ENCODE measurements around the gene F2RL2.

F2RL2 gene

GRCh38 chr5:76622973-76623596, at the start of gene F2RL2:
TSS of gene F2RL2 (minus strand) at chr5:76623403. CDS start at chr5:76623230, 173 bp downstream.
- DNase-seq (ENCODE audit: low read depth in 2 of 2) = peak; percentile 64 to 68

DNA sequence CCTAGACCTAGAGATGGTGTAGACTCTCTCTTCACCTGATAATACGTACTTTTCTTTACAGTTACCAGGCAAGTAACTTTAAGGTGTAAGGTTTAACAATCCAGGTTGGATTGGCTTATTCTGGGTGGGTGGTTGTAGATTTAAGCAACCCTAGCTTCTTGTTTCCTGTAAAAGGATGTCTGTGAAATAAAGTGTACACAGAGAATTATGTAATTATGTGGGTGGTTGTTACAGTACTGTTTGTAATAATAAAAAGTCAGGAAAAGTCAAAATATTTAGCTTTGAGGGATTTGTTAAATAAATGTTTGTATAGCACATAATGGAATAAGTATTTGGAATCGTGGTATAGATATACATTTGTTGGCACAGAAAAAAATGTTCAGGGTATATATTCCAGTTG, 49.0 kb upstream of the F2RL2 start:
- DNase-seq (ENCODE audit: low read depth in 2 of 2) = no peak

- no peak for DNase-seq (ENCODE audit: low read depth in 2 of 2)
Measured at GRCh38 chr5:76670508-76670907, 47.3 kb upstream of the F2RL2 start.

- DNase-seq (ENCODE audit: low read depth in 2 of 2) = no peak
Measured at GRCh38 chr5:76669245-76669644, 46.0 kb upstream of the F2RL2 start.

GRCh38 chr5:76667495-76667894, 44.3 kb upstream of the F2RL2 start:
- DNase-seq (ENCODE audit: low read depth in 2 of 2) = no peak

GRCh38 chr5:76664079-76664478, 40.9 kb upstream of the F2RL2 start:
- no peak for DNase-seq (ENCODE audit: low read depth in 2 of 2)

DNA sequence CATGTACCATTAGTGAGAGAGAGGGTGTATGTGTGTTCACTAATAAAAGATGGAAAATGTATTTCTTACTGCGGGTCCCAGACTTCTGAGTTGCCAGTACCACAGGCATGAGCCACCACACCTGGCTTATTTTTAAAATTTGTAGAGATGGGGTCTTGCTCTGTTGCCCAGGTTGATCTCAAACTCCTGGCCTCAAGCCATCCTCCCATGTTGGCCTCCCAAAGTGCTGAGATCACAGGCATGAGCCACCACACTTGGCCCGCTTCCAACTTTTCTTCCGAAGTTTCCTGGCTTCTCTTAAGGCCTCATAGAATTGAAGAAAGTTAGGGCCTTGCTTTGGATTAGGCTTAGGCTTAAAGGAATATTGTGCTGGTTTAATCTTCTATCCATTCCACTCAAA, 40.4 kb upstream of the F2RL2 start:
- DNase-seq (ENCODE audit: low read depth in 2 of 2) = no peak

DNA sequence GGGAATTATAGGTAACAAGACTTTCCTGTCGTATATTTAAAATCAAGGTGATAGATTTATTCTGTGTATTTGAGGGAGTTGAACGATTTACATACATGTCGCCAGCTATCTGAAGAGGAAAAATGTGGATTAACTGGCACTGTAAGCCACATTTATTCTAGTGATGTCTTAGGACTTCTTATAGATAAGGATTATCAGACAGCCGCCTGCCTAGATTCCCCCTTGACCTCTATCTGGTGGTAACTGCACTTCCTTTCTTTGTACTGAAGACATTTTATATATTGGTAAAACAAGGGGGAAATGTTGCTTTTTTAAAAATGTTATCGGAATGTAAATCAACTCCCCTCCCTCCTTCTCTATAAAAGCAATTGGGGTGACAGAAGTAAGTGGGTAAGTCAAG, 39.3 kb upstream of the F2RL2 start:
- DNase-seq (ENCODE audit: low read depth in 2 of 2) = no peak

GRCh38 chr5:76660360-76660759, 37.2 kb upstream of the F2RL2 start:
- no peak for DNase-seq (ENCODE audit: low read depth in 2 of 2)

- DNase-seq (ENCODE audit: low read depth in 2 of 2) = no peak
Measured at GRCh38 chr5:76657683-76658311, 34.6 kb upstream of the F2RL2 start.

GRCh38 chr5:76657091-76657490, 33.9 kb upstream of the F2RL2 start:
- DNase-seq (ENCODE audit: low read depth in 2 of 2) = no peak

DNA sequence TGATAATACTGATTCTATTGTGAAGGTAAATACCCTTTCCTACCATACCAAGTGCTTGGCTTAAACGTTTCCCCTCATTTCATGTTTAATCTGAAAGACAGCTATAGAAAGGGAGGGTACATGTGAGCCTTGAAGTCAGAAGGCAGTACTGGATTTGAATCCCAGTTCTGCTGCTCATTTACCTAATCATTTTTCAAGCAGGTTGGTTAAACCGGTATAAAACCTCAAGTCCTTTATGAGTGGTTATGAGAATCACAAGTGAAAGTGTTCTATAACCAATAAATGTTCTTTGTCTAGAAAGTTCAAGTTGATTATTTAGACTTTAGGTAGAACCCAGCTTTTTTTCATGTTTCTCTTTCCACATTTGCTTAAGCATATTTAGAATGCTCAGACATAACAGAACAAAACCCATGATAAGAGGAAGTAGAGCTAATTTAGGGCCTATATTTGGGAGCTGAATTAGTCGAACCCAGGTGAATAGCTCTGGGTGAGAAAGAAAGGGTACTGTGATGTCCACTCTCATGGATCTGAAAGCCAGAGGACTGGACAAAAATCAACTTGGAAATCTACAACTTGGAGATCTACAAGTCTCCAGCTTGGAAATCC, 29.7 kb upstream of the F2RL2 start:
- no peak for DNase-seq (ENCODE audit: low read depth in 2 of 2)

DNA sequence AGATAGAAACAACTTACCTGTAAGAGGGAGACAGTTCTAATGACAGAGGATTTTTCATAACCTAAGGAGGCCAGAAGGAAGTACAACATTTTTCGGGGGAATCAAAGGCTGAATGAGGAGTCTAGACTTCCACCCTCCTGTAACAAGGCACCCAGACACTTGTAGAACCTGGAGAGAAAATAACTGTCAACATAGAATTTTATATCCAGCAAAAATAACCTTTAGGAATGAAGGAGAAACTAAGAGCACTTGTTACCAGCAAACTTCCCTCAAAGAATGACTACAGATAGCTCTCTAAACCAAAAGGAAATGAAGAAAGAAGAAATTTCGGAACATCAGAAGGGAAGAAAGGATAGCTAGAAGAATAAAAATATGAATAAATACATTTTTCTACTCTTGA, 25.9 kb upstream of the F2RL2 start:
- no peak for DNase-seq (ENCODE audit: low read depth in 2 of 2)

GRCh38 chr5:76643371-76643770, 20.2 kb upstream of the F2RL2 start:
- DNase-seq (ENCODE audit: low read depth in 2 of 2) = no peak

DNA sequence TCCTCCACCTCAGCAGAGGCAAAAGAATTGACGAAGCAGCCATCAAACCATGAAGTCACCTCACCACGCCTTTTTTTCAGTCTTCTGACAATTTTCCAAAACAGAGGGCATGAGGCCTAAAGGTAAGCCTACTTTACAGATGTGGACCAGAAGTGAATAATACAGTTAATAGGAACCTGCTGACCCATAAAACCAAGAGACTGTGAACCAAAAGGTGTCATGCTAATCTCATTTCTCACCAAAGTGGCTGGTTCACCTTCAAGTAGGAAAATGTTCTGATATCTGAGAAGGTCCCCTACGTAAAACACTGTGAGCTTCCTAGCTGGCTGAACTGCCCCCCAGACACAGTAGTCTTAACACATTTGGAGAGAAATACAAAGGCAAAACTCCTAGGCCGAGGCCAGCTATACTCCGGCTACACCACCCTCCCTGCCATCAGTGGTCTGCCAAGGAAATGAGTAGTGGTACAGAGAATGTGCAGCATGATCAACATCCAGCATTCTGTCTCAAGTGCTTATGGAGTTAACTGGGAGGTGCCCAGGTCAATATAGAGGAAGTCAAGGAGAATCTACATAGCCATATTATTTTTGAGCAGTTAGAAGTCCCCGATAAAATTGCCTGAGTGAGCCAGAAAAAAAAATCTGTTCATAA, 19.3 kb upstream of the F2RL2 start:
- DNase-seq (ENCODE audit: low read depth in 2 of 2) = no peak

DNA sequence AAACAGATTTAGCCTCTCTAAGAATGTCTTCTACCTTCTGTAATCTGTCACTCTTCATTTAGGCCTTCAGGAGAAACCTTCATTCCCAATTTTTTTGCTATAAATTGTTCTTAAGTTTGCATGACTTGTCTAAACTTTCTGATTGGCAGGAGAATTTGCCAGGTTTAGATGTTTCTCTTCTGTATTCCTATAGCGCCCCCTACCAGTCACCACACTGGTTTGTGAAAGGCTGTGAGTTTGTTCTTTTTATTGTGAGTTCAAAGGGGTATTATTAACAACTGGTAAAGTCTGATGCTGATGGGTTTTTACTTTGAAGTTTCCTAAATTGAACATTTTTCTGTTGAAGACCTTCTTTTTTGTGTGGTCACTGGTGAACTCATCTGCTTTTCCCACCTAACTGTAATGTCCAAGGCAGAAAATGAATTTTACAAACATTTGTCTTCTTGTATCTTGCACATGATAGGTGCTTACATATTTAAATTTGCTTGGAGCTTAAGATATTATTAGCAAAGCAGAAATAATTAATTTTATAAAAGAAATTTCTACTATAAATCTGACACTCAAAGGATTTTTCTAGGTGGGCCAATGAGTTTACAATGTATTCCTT, 18.4 kb upstream of the F2RL2 start:
- DNase-seq (ENCODE audit: low read depth in 2 of 2) = peak in 1 of 2 experiments; percentile 50

DNA sequence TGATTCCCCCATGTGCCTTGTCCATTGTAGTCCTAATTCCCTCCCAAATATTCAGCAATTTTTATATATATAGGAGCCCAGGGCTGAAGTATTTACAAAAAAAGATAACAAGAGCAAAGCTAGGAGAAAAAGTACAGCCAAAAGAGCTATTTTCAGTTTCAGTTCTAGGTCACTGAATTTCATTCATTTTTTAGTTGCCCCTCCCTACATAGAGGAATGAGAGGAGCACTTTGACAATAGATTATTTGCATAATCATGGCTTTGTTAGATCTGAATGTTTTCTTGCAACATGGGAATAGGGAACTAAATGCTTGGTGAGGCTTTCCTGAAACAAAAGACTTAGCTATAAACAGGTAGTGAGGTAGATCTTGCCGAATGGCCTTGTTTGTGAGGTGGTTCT, 15.3 kb upstream of the F2RL2 start:
- no peak for DNase-seq (ENCODE audit: low read depth in 2 of 2)

GRCh38 chr5:76637490-76637889, 14.3 kb upstream of the F2RL2 start:
- no peak for DNase-seq (ENCODE audit: low read depth in 2 of 2)

- no peak for DNase-seq (ENCODE audit: low read depth in 2 of 2)
Measured at GRCh38 chr5:76634661-76635060, 11.5 kb upstream of the F2RL2 start.

DNA sequence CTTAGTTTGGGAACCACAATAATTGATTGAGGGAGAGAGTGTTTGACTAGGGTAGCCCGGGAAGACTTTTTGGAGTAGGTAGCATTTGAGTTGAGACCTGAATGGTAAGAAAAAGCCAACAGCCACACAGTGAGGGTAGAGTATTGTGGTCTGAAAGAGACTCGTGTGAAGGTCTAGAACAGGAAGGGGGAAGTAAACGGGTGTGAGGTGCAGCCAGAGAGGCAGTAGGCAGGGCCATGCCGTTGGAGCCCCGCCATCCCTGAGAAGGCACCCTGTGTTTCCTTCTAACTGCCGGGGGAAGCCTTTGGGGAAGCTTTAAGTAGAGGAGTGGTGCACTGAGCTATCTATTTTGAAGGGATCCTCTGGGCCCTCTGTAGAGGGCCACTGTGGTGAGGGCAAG, 3.5 kb upstream of the F2RL2 start:
- no peak for DNase-seq (ENCODE audit: low read depth in 2 of 2)

DNA sequence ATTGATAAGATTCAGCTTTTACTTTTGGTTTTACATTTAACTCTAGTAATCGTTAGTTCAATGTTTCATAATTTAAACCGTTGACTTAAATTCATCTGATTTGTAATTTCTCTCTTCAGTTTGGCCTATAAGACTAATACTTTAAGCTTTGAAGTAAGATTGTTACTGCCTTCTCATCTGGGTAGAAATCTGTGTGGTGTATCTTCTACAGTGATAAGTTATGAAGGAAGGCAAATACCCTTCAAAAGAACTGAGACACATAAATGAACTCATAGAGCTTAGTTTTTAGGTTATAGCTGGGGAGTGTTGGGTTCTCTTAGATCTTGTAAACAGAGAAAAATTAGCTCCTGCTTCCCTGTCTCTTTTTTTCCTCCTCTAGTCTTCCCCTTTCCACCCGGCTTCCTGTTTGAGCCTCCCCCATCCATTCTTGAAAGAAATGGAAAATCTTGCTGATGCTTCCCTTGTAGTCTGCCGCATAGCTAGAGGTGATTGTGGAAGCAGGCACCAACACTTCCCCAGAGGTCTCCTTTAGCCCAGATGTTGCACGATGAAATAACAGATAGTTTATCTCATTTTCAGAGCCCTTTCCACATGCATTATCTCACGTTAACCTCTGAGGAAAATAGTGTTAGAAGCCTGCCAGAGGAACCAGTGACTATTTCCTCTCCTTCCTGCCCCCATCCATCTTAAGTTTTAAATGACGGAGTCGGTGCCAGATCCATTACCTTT, 2.0 kb upstream of the F2RL2 start:
- DNase-seq (ENCODE audit: low read depth in 2 of 2) = no peak

DNA sequence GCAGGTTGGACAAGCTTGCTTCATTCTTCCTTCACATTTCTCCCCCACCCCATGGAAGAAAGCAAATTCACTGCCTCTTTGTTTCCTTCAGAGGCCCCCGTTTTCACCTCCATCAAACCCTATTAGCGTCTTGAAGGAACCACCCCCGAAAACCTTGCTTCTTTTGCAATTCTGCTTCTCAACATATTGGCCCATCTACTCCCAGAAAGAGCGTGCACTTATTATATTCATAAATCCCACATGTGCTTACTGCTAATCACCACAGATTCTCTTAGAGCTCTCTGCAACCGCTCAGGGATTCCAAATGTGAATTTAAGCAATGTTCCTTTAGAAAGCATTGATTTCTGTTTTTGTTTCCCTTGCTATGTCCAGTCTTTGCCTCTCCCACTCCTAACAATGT, 1.1 kb downstream of the F2RL2 start:
- DNase-seq (ENCODE audit: low read depth in 2 of 2) = no peak
